SHP77 (cell line): ENCODE data around the gene FYN.

ENCODE experiments used
- DNase-seq, 2 experiments: peaks; one replicate each; lab custom pipeline; 2025; lab: John Stamatoyannopoulos, UW

The FYN gene

DNA sequence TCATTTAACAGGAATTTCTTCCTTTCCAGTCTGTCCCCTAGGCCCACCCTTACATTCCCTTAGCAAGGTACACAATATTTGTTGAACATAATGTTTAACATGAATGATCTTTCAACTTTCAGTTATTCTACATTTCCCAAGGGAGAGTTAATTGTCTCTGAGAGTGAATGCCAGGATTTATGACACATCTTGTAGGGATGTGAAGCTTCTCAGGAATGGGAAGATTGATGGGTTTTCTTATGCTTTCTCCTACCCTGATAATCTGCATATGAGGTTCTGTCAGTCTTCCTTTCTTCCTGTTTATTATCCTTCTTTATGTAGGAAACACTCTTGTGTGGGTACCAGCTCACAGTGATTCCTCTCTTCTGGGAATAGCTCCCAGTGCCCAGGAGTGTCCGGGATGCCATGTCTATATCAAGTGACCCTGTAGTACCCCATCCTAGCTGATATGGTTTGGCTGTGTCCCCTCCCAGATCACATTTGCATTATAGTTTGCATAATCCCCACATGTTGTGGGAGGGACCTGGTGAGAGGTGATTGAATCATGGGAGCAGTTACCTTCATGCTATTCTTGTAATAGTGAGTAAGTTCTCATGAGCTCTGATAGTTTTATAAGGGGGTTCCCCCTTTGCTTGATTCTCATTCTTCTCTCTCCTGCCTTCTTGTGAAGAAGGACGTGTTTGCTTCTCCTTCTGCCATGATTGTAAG lies 7.1 kb upstream of the FYN start:
- DNase-seq, result no peak

DNA sequence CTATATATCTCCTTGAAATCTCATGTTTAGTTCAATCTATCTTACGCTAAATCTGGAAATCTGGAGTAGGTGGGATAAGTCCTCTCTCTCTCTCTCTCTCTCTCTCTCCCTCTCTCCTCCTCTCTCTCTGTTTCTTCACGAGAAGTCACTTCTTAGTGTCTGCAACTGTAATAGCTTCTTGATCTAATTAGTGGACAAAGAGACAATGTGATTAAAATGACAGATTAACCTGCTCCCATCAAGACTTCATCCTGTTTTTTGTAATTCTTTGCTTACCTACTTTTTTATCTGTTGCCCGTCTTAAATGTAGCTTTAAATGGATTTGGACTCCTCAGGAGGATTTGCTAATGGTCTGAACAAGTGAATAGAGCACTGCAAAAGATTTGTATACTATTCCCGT lies 2.5 kb upstream of the FYN start:
- no peak for DNase-seq

DNA sequence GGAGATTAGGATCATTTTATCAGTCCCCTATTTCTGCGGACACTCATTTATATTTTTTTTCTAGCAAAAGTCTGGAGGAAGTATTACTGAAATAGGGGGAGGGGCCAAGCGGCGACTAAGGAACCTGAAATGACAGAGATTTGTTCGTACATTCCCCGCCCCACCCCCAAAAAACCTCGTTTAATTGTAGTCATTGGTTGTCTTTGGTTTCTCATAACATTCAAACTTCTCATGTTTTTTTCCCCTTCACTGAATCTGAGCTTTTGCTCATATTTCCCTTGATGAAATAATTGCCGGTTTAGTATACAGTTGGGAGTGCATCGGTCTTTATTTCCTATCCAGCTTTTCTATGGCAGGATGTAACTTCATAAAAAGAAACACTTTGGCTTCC lies 768 bp upstream of the FYN start:
- peak in 1 of 2 experiments; percentile 6 for DNase-seq

DNA sequence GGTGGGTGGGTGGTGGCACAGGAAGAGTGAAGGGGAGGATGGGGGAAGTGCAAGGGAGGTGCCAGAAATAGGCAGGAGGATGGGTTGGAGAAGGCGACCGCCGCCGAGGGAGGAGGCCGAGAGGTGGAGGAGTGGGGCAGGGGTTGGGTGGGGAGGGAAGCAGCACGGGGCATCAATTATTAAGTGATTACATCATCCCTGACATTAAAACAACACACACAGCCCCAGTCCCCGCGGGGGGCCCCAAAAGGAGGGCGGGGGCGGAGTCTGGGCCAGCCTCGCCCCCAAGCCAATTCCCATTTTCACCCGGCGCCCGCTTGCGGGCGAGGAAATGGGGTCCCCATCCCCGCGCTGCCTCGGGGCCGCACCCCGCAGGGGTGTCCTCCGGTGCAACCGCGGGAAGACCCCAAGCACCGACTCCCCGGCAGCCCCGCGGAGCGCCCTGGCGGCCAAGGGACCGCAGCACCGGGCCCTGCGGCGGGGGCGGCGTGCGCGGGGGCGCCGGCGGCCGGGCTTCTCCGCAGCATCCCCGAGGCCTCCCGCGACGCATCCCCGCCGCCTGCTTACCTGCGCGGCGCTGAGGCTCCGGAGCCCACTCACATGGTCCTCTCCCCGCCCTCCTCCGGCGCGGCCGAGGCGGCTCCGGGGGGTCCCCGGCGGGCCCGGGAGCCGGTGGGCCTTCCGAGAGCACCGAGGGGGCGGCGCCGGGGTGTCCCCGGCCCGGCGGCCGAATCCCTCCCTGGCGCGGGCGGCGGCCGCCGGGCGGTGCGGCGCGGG lies 663 bp downstream of the FYN start:
- peak in 1 of 2 experiments; percentile 36 for DNase-seq

DNA sequence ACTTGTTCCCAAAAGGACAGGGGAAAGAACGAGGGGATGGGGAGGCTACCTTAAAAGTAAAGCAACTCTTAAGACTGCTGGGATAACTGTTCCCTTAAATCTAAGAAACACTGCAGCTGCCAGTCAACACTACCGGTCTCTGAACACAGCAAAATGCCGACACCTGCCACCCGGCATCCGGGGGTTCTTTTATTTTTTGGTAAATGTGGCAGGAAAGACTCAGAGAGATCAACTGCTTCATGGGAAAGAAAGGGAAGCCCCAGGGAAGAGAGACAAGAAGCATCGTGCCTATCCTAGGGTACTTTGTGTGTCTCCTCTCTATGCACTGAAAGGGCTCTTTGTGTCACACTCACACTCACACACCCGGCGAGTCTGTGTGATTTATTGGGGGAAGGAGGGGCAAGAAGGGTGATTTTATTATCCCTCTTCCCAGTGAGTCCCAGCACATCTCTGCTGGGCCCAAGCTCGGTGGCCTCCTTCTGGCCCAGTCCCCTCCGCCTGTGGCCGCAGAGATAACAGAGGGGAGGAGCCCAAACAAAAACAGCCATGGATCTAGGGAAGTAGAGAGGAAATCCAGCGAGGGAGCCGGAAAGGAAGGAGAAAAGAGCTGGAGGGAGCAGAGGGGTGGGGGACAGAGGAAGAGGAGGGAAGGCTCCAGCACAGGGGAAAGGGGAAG lies 1.4 kb downstream of the FYN start:
- DNase-seq, result peak; percentile 31 to 36

DNA sequence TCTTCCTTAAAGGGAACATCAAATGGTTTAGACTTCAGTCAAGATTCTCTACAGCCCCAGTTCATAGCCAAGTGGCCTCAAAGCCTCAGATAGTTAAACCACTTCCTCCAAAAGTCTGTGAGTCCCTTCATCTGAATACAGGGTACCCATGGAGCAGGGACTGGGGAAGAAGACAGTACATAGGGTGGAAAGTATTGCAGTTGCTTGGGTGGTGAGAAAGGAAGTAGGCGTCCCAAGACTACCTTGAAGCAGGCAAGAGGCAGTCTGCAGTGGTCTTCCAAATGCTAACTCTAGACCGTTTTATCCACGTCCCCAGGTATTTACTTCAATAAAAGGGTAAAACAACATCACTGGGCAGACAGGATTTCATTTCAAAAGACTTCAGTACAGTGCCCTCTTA lies 2.0 kb downstream of the FYN start:
- no peak for DNase-seq

DNA sequence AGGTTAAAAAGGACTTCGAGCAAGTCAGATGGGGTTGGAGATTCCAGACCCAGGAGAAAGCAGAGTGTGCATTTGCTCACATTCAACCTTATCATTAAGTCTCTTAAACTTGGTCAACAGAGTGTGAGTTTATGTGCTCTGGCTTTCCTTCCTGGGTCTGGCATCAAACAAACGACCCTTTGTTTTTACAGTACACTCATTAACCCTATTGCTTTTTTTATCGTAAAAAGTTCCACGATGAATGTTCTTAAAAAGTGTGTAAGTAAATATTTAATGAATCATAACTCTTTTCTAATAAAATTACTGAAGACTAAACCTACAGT lies 2.5 kb downstream of the FYN start:
- DNase-seq, result no peak

DNA sequence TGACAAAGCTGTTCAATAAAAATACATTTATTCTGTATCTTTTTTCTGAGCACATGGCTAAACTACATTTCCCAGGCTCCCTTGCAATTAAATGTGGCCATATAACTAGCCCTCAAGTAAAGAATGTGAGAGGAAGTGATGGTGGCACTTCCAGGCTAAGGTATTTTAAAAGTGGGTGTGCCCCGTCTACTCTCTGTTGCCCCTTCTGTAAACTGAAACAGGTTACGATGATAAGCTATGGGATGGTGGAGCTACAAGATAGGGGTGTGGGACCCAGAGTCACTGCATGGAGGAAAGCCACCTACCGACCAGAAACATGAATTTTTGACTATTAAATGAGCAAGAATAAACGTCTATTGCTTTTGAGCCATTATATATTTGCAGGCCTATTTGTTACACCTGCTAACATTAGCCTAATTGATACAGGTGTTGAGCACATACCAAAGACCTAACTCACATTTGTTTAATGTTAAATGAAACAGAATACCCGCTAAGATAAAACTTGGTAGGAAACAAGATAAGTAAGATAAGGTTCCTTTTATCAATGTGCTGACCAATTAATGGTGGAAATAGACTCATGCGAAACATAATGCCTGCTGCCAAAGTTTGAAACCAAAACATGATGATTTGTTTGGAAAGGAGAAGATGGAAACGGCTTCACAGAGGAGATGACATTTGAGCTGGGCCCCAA lies 3.1 kb downstream of the FYN start:
- no peak for DNase-seq

DNA sequence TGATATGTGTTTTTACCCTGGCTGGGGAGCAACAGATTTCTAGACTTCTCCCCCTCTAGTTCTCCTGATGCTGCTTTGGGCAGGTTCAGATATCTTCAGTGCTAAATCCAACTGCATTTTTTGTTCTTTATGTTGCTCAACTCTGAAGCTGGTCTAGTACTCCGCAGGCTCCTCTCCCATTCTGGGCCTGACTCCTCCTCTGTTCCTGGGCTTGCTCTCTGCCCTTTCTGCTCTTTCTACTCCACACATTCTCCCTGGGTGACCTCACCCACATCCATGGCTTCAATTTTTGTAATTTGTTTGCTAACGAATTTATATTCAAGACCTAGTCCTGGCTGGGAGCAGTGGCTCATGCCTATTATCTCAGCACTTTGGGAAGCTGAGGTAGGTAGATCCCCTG lies 6.4 kb downstream of the FYN start:
- no peak for DNase-seq

DNA sequence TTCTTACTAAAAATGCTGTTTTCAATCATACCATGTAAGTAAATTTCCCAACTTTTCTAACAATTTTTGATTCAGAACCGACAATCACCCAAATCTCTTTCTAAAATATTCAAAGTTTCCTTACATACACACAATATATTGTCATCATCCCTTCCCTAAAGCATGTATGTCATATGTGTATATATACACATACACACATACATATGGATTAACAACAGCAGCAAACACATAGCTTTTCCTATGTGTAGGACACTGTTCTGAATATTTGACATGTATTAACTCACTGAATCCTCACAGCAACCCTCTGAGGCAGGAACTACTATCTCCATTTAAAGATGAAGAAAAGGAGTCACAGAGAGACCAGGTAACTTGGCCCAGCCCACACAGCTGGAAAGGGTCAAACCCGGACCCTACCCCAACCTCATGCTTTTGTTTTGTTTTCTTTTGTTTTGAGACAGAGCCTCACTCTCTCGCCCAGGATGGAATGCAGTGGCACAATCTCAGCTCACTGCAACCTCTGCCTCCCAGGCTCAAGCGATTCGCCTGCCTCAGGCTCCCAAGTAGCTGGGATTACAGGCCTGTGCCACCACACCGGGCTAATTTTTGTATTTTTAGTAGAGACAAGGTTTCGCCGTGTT lies 7.2 kb downstream of the FYN start:
- no peak for DNase-seq

DNA sequence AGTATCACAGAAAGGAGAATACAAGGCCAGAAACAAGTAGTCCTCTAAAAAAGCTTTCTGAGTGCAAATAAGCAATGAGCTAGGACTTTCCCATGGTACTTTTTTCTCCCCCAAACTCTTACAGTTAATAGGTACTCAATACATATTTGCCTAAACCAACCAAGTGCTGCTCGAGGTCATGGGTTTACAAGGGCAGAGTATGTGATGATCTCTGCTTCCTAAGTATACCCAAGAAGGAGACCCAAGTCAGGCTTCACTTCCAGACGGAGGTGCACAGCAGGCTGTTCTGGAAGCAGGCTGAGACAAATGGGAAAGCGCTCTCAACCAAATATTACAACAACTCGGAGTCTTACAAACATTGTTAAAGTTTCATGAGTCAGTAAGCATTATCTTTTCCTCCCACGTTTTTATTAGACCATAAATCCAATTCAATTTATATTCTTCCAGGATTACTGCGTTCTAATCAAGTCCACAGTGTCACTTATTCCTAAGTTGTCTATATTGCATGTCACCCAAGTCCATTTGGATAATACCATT lies 8.1 kb downstream of the FYN start:
- DNase-seq, result no peak

DNA sequence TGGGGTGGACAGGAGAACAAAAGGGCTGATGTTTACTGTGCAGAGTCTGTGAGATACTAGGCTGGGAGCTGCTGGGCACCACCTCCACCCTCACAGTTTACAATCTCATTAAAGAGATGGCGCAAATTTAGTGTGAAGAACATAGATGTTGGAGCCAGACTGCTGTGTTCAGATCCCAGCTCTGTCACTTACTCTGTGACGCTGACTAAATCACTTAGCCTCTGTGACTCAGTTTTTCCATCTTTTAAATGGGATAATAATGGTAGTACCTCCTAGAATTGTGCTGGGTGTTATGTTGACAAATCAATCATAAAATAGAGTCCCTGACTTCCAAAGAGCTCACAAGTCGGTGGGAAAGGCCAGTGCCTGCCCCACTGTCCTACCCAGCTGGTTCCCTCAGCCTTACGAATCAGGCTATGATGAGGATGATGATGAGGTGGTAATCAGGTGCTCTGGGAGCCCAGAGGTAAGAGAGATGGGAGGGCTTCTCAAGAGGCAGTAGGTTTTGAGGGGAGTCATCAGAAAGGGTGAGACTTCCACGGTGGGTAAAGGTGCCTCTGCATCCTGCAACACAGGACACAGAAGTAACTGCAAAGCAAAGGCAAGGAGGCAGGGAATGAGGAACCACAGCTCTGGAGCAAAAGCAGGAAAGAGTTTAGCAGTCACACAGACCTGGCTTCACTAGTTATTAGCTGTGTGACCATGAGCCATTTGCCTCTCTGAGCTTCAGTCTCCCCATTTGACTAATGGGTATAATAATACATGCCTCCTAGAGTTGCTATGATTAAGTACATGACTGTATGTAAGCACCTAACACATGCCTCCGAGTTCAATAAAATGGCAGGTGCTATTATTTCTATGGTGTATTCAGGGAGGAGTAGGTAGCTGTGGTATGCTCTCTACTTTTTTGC lies 8.9 kb downstream of the FYN start:
- DNase-seq, result no peak

DNA sequence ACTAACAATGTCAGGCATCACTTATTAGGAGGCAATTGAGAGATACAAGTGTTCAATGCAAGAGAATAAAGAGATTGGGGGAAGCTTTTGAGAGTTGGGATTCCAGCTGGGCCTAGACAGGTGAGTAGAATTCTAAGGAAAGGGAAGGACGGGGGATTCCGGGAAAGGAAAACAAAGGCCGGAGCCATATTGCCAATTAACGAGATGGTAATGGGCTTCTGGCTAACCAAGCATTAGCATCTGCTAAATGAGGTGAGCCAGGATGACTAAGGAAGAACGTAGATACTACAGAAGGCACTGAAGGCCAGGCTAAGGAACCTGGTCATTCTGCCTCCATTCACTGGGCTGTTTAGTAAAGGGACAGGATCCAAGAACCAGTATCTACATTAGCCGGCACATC lies 10.5 kb downstream of the FYN start:
- no peak for DNase-seq

DNA sequence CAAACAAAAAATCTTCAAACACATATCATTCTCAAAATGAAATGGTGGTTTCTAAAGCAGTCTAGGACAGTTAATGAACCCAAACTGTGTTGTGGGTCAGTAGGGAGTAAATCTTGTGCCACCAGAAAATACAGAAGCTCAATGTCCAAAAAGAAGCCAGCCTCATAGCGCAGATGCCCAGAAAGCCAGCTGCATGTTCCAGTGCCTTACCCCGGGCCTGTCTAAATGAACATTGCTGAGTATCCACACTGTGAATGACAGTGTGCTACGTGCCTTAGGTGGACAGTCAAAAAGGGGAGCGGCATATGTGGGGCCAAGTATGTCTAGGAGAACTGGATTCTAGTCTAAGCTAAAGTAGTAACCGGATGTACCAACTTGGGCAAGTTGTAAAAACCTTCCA lies 10.9 kb downstream of the FYN start:
- no peak for DNase-seq

DNA sequence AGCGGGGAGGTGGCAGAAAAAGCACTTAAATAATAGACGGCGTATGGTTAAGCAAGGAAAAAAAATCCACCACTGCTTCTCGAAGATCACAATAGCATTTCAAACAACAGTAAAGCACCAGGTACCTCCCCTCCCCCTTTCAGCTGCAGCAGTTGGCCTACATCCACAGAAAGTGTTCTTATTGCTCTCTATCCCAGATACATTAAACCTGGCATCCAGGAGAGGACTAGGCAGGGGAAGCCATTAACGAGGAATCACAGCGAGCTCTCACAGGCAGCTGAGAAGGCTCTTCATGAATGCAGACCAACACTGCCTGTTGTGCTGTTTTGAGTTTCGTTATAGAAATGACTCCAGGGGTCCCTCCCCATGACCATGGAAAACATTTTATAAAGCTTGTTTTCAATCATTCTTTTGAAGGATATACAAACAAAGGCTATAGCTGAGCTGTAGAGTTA lies 11.8 kb downstream of the FYN start:
- DNase-seq, result peak; percentile 18 to 40

DNA sequence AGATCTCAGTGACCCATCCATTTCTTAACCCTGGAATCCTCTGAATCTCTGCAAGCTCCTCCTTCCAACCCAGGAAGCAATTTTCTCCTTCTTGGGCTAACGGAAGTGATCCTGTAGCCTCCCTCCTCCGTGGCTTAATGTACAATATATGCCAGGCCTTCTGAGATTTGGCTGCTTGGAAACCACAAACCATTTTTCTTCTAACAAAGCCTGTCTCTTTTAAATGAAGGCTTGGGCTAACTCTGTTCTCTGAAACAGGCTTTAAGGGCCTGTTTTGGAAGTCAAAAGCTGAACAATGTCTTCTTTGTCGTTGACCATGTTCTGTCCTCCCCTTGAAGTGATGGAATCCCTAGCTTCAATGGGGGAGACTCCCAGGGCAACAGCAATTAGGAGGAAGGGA lies 14.9 kb downstream of the FYN start:
- DNase-seq, result no peak

DNA sequence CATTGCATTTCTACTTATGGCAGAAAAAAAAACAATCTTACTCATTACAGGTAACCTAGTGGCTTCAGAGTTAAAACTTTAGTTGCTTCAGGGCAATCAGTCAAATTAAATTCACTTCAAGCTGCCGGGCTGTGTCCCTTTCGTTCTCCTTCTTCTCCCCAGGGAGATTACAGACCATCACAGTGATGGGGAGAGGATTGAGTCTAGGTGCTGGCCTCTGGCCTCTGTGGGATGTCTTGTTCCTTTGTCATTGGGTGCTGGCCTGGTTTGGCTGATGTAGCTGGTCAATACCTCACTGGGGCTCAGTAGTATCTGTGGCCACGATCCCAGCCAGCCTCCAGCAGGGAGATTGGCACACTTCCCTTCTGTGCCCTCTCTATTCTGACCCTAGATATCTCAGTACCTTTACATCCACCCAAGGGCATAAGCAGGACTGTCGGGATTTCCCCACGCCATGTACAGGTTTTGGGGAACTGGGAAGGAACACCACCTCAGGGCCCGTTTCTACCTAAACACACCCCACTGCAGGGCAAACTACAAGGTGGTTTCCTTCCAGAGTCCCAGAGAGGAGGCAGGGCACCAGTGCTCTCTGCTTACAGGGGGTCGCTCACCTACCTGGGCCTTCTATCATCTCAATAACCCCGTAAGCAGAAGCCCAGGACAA lies 15.4 kb downstream of the FYN start:
- no peak for DNase-seq

DNA sequence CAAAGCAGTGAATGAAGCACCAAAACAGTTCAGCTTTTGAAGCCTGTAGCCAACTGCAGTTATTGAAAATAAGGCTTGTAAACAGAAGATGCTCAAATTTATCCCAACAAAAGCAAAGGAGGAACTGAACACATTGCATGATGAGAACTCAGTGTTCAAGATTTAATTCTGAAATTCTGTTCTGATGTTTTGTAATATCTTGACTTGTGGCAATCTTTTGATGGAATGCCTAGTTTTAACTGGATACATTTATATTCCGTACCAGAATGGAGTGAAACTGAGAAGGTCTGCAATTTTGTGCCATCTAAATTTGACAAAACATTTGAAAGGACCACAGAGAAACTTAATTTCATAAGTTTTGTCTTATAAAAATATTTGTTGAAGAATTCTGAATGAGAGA lies 17.5 kb downstream of the FYN start:
- DNase-seq, result no peak

DNA sequence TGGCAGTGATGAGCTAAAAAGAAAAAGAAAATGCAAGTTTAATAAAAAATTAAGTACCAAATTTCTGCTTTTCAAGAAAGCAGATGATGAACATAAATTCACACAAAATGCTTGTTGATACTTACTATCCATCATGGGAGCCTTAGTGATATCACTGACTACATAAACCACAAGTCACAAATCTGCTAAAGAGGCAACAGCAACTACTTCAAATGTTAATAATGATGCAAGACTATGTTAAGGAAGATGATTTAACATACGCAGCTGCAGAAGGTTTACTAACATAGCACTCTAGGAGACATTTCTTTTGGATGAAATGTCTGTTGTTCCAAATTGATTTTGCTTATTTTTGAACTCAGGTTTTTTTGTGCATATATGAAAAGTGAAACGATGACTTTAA lies 18.6 kb downstream of the FYN start:
- no peak for DNase-seq

DNA sequence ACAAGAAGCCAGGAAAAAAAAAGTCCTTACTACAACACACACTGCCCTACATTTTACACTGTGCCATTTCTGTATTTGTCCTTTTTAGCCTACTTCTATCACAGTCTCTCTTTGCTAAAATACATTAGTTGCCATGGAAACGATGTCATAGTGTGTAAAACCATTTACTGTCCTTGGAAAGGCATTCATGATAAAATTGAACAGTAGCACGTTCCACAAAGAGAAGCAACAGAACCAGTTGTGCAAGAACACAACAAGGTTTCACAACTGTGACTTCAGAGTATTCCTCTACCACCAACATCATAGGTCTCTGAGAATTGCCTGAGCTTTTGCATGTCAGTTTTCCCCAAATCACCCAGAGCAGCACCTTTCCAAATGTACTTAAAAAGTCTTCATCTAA lies 20.5 kb downstream of the FYN start:
- DNase-seq, result no peak
